GM12875 (cell line): ENCODE results near the gene NEDD1.

Source experiments
- H3K4me3 ChIP-seq: one replicate; pipeline ENCODE4 v1.5.1; 2011; ENCODE audit warnings: low read depth, low read length, control low read depth
- TF ChIP-seq, protein P1 (sequence below): IDR thresholded peaks from 2 replicates; pipeline ENCODE4 v1.5.1; 2011; ENCODE audit warnings: low read depth, mild to moderate bottlenecking, control low read depth, inconsistent platforms, low read length, moderate library complexity, borderline replicate concordance; ENCODE audit not compliant: insufficient read depth

NEDD1 gene

DNA sequence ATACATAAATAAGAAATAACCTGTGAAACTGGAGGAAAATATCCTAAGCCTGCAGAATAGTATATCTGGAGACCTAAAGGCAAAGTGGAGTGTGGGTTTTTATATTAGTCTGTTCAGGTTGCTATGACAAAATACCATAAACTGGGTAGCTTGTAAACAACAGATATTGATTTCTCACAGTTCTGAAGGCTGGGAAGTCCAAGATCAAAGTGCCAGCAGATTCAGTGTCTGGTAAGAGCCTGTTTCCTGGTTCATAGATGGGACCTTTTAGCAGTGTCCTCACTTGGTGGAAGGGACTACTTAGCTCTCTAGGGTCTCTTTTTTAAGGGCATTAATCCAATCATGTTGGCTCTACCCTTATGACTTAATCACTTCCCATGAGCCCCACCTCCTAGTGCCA lies 25.4 kb upstream of the NEDD1 start:
- TF ChIP-seq, protein P1, sequence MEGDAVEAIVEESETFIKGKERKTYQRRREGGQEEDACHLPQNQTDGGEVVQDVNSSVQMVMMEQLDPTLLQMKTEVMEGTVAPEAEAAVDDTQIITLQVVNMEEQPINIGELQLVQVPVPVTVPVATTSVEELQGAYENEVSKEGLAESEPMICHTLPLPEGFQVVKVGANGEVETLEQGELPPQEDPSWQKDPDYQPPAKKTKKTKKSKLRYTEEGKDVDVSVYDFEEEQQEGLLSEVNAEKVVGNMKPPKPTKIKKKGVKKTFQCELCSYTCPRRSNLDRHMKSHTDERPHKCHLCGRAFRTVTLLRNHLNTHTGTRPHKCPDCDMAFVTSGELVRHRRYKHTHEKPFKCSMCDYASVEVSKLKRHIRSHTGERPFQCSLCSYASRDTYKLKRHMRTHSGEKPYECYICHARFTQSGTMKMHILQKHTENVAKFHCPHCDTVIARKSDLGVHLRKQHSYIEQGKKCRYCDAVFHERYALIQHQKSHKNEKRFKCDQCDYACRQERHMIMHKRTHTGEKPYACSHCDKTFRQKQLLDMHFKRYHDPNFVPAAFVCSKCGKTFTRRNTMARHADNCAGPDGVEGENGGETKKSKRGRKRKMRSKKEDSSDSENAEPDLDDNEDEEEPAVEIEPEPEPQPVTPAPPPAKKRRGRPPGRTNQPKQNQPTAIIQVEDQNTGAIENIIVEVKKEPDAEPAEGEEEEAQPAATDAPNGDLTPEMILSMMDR: no peak
- no peak overlapping the region for H3K4me3 ChIP-seq

DNA sequence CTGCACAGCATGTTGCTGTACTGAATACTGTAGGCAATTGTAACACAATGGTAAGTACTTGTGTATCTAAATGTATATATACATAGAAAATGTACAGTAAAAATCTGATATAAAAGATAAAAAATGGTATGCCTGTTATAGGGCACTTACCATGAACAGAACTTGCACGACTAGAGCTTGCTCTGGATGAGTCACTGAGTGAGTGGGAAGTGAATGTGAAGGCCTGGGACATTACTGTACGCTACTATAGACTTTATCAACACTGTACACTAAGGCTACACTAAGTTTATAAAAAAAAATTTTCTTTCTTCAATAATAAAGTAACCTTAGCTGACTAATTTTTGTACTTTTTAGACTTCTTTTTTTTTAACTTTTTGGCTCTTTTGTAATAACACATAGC lies 24.2 kb upstream of the NEDD1 start:
- TF ChIP-seq, protein P1: no peak
- H3K4me3 ChIP-seq: no peak overlapping the region

DNA sequence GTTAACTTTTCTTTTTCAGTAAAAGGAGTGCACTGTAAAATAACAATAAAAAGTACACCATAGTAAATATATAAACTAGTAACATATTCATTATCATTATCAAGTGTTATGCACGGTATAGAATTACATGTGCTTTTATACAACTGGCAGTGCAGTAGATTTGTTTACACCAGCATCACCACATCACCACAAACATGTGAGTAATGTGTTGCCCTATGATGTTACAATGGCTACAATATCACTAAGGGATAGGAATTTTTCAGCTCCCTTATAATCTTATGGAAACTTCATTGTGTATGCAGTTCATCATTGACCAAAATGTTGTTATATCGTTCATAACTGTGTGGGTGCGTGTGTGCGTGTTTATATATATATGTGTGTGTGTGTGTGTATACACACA lies 23.5 kb upstream of the NEDD1 start:
- TF ChIP-seq, protein P1: no peak
- no peak overlapping the region for H3K4me3 ChIP-seq

DNA sequence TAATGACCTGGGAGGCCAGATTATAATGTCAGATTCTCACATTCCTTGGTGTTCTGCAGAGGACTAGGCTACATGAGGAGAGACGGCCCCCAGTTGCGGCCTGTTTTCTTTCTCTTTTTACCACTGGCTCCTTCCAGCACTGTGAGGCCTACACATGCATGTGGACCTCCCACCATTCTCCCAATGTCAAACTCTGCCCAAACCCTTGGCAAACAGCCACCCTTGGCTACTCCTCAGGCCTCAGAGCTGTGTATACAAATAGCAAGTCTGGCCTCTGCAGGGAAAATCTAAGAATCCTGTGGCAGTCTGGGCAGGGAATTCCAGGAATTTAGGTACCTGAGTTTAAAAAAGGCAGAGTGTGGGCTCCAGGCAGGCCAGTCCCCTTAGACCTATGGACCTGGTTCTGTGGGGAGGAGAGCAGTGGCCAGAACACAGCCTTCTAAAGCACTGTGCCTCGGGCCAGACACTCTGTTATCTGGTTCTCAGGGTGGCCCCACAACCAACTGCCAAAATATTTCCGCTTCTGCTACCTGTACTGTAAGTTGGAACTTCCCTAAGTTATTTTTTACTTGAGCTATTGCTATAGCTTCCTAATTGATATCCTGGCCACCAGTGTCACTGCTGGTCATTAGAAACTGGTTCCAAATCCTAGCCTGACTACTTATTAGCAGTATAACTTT lies 19.9 kb upstream of the NEDD1 start:
- TF ChIP-seq, protein P1: no peak
- H3K4me3 ChIP-seq: no peak overlapping the region

DNA sequence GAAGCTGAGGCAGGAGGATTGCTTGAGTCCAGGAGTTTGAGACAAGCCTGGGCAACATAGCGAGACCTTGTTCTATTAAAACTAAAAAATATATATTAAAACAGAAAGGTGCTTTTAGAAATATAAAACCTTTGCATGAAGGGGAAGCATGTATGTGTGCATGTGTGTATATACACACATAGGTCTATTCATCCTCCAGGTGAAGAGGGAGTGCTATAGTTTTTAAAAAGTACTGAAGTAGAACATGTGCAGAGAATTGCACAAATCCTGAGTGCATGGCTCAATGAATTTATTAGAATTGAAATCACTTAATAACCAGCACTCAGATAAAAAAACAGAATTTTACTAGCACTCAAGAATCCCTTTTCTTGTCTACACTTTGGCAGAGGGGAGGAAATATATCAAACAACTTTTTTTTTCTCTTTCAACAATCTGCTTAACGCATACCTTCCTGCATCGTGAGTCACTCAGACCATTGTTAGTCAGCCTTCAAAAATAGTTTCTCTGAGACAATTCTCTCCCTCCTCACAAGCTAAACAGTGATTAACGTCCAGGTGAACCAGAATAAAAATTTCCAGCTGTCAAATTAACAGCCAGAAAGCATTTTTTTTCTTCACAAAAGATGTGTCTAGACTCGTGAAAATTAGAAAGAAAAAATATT lies 17.7 kb upstream of the NEDD1 start:
- TF ChIP-seq, protein P1: no peak
- H3K4me3 ChIP-seq: no peak overlapping the region

DNA sequence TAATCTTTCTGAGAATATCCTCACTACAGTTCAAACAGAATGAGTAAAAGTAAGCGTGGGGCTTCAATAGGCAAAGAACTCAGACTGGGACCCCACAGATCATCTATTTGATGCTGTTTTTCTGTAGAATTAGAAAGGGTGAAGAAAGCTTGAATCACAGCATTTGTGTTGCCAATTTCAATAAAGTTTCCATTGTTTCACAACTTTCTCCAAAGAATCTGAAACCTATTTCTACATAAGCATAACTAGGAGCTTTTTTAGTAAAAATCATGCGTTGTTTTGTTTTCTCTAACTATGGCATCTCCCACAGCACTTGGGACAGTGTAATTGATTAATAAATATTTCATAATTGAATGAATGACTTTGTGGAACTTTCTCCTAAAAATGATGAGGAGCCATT lies 16.7 kb upstream of the NEDD1 start:
- H3K4me3 ChIP-seq: no peak overlapping the region
- TF ChIP-seq, protein P1: no peak

DNA sequence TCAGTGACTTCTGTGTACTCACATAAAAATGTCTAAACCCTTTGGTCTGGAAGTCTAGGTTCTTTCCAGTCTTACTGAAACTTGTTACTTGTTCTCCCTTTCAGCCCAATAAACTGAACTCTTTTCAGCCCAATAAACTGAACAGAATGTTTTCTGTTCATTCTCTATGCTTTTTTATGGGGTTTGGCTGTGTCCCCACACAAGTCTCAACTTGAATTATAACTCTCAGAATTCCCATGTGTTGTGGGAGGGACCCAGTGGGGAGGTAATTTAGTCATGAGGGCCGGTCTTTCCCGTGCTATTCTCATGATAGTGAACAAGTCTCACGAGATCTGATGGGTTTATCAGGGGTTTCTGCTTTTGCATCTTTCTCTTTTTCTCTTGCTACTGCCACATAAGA lies 15.0 kb upstream of the NEDD1 start:
- no peak overlapping the region for H3K4me3 ChIP-seq
- TF ChIP-seq, protein P1: no peak
